ENCODE measurements around the gene ADGRB2. TPM values are rescaled to one million over a fixed set of nuclear protein-coding genes. Genes with fewer than 3 reads are reported as not detected.

Gene ADGRB2
- total RNA-seq, 2 experiments from 2014 or later = 0.39 to 0.71 TPM

DNA sequence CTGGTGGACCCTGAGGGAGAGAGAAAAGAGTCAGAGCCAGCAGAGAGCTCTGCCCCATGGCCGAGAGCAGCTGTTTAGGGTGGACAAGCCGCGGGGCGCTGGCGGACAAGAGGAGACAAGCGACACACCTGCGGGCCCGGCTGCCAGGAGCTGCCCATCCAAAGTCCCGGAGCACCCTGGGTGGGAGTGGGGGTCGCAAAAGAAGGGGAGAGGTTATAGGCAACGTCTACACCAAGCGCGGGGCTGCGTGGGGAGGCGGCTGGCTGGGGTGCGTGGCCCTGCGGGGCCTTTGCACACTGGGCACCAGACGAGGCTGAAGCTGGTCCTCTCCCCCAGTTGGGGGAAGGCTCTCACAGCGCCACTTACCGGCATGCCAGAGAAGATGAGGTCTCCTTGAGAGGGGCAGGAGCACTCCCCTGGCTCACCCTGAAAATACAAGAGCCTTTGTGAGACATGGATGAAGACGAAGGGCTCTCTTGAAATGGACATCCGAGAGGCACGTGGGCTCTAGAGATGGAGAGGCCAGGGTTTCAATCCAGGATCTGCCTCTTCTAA, 84.4 kb downstream of the ADGRB2 start:
- no peaks in the 10 kb centered on the region for H3K36me3 ChIP-seq (ENCODE audit: insufficient read depth, low read length)
- H3K27ac ChIP-seq (ENCODE audit: low read depth in 1 of 2, low read length in 2 of 2) = no peak overlapping the region
- intact Hi-C loops (cut with DNase I, micrococcal nuclease) = no loop called here
- peaks cover 0 to 3% of the 10 kb centered on the region in 2 experiments for H3K27me3 ChIP-seq (ENCODE audit: control insufficient read depth in 1 of 2, insufficient read depth in 2 of 2, low read length in 2 of 2)
- Mint-ChIP-seq H3K36me3 (ENCODE audit: low read depth) (no peaks in the 10 kb centered on the region), H3K4me1 (ENCODE audit: low read depth) (no peaks in the 10 kb centered on the region), H3K9me3 (no peaks in the 10 kb centered on the region), H3K27me3 (peaks cover 6% of the 10 kb centered on the region), H3K27ac (no peak overlapping the region), H3K4me3 (no peak overlapping the region)
- TF ChIP-seq, protein P1, sequence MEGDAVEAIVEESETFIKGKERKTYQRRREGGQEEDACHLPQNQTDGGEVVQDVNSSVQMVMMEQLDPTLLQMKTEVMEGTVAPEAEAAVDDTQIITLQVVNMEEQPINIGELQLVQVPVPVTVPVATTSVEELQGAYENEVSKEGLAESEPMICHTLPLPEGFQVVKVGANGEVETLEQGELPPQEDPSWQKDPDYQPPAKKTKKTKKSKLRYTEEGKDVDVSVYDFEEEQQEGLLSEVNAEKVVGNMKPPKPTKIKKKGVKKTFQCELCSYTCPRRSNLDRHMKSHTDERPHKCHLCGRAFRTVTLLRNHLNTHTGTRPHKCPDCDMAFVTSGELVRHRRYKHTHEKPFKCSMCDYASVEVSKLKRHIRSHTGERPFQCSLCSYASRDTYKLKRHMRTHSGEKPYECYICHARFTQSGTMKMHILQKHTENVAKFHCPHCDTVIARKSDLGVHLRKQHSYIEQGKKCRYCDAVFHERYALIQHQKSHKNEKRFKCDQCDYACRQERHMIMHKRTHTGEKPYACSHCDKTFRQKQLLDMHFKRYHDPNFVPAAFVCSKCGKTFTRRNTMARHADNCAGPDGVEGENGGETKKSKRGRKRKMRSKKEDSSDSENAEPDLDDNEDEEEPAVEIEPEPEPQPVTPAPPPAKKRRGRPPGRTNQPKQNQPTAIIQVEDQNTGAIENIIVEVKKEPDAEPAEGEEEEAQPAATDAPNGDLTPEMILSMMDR (IDR thresholded peaks at IDR 0.05) = no peak
- DNase-seq (no peak), ATAC-seq (ENCODE audit: poor library complexity) (no peak)
- no peaks in the 10 kb centered on the region for H3K4me1 ChIP-seq (ENCODE audit: insufficient read depth, low read length)
- H3K9me3 ChIP-seq (ENCODE audit: control insufficient read depth in 1 of 2, insufficient read depth in 1 of 2, low read length in 2 of 2) = peaks cover 0 to 7% of the 10 kb centered on the region in 2 experiments
- ChIA-PET POLR2A (no interaction called here), CTCF (no interaction called here)
- H3K4me3 ChIP-seq (ENCODE audit: low read length) = no peak overlapping the region

DNA sequence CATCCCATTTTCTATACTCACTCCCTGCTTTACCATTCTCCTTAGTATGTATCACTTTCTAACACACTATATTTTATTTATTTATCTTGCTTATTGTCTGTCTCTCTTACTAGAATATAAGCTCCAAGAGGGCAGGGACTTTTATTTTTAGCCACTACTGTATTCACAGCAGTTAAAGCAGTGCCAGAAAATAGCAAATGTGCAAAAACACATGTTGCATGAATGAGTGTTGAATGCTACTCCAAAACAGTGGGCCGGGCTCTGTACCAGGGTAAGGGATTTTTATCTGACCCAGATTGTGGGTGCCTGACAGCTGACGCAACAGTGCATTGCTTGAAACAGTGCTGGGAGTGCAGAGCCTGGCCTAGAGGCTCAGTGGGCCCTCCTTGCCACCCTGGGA, 85.0 kb downstream of the ADGRB2 start:
- H3K36me3 Mint-ChIP-seq (ENCODE audit: low read depth) = no peaks in the 10 kb centered on the region
- CTCF ChIA-PET = no interaction called here
- Histone ChIP-seq H3K27ac (ENCODE audit: low read depth in 1 of 2, low read length in 2 of 2) (no peak overlapping the region), H3K4me3 (ENCODE audit: low read length) (no peak overlapping the region), H3K36me3 (ENCODE audit: insufficient read depth, low read length) (no peaks in the 10 kb centered on the region), H3K4me1 (ENCODE audit: insufficient read depth, low read length) (no peaks in the 10 kb centered on the region), H3K9me3 (ENCODE audit: control insufficient read depth in 1 of 2, insufficient read depth in 1 of 2, low read length in 2 of 2) (peaks cover 0 to 6% of the 10 kb centered on the region in 2 experiments), H3K27me3 (ENCODE audit: control insufficient read depth in 1 of 2, insufficient read depth in 2 of 2, low read length in 2 of 2) (no peaks in the 10 kb centered on the region)
- intact Hi-C loops (cut with DNase I, micrococcal nuclease) = no loop called here
- H3K9me3 Mint-ChIP-seq = no peaks in the 10 kb centered on the region
- TF ChIP-seq, protein P1 (IDR thresholded peaks at IDR 0.05) = no peak
- H3K27me3 Mint-ChIP-seq = peaks cover 5% of the 10 kb centered on the region
- POLR2A ChIA-PET = no interaction called here
- ATAC-seq (ENCODE audit: poor library complexity) = no peak
- no peak overlapping the region for H3K27ac Mint-ChIP-seq
- no peak for DNase-seq
- H3K4me3 Mint-ChIP-seq = no peak overlapping the region
- no peaks in the 10 kb centered on the region for H3K4me1 Mint-ChIP-seq (ENCODE audit: low read depth)

DNA sequence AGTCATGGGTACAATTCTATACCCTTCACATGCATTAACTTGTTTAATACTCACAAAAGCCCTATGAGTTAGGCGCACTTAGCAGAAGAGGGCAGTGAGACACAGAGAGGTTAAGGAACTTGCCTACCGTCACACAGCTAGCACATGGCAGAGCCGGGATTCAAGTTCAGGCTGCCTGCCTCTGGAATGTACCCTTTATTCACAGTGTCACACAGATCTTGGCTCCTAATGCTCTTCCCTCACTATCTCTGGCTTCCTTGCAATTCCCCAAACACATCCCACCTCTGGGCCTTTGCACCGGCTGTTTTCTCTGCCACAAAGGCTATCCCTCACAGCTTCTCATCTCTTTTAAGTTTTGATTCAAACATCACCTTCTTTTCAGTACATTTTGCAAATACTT, 85.5 kb downstream of the ADGRB2 start:
- no peaks in the 10 kb centered on the region for H3K27me3 ChIP-seq (ENCODE audit: control insufficient read depth in 1 of 2, insufficient read depth in 2 of 2, low read length in 2 of 2)
- no peaks in the 10 kb centered on the region for H3K9me3 Mint-ChIP-seq
- peaks cover 5% of the 10 kb centered on the region for H3K27me3 Mint-ChIP-seq
- CTCF ChIA-PET = no interaction called here
- no peak for ATAC-seq (ENCODE audit: poor library complexity)
- no peaks in the 10 kb centered on the region for H3K36me3 Mint-ChIP-seq (ENCODE audit: low read depth)
- H3K4me3 ChIP-seq (ENCODE audit: low read length) = no peak overlapping the region
- H3K4me1 Mint-ChIP-seq (ENCODE audit: low read depth) = no peaks in the 10 kb centered on the region
- no peak for DNase-seq
- intact Hi-C loops (cut with DNase I, micrococcal nuclease) = no loop called here
- H3K4me1 ChIP-seq (ENCODE audit: insufficient read depth, low read length) = no peaks in the 10 kb centered on the region
- H3K9me3 ChIP-seq (ENCODE audit: control insufficient read depth in 1 of 2, insufficient read depth in 1 of 2, low read length in 2 of 2) = peaks cover 0 to 2% of the 10 kb centered on the region in 2 experiments
- H3K36me3 ChIP-seq (ENCODE audit: insufficient read depth, low read length) = no peaks in the 10 kb centered on the region
- no peak overlapping the region for H3K27ac Mint-ChIP-seq
- no peak overlapping the region for H3K4me3 Mint-ChIP-seq
- POLR2A ChIA-PET = no interaction called here
- H3K27ac ChIP-seq (ENCODE audit: low read depth in 1 of 2, low read length in 2 of 2) = no peak overlapping the region
- TF ChIP-seq, protein P1 (IDR thresholded peaks at IDR 0.05) = no peak

Data from CD4-positive, alpha-beta T cell (primary cell).